Measurements from ENCODE around the gene RAB40C.
A peak's percentile ranks its signal among the peaks of the same experiment; 100 is the strongest.

The RAB40C gene

GRCh38 chr16:559411-560203 lies 30.3 kb upstream of the RAB40C start:
- DNase-seq, result no peak

- DNase-seq, result no peak
Observed at GRCh38 chr16:560204-560700, 29.6 kb upstream of the RAB40C start, which contains the start of gene PRR35. Gene PRR35, plus strand, starts transcription at chr16:560394. Its CDS starts 2,901 bp downstream, at chr16:563295.

GRCh38 chr16:560701-561412 lies 29.0 kb upstream of the RAB40C start:
- DNase-seq, result no peak

GRCh38 chr16:561413-561794 lies 28.5 kb upstream of the RAB40C start:
- no peak for DNase-seq

- no peak for DNase-seq
Observed at GRCh38 chr16:561957-562938, 27.6 kb upstream of the RAB40C start.

GRCh38 chr16:563072-563644 lies 26.7 kb upstream of the RAB40C start:
- DNase-seq, result no peak

GRCh38 chr16:564690-565418 lies 25.0 kb upstream of the RAB40C start:
- no peak for DNase-seq

- DNase-seq, result no peak
Observed at GRCh38 chr16:565419-566330, 24.2 kb upstream of the RAB40C start.

- DNase-seq, result peak; percentile 63
Observed at GRCh38 chr16:566475-567372, 23.1 kb upstream of the RAB40C start, which contains the start of gene NHLRC4. Gene NHLRC4, plus strand, starts transcription at chr16:567005. Its CDS starts 1,043 bp downstream, at chr16:568048.

GRCh38 chr16:567373-568256 lies 22.3 kb upstream of the RAB40C start:
- DNase-seq, result no peak

- DNase-seq, result no peak
Observed at GRCh38 chr16:568401-569258, 21.2 kb upstream of the RAB40C start.

GRCh38 chr16:569445-570254 lies 20.2 kb upstream of the RAB40C start, which contains the start of gene PIGQ:
Gene PIGQ, plus strand, starts transcription at chr16:569968. Its CDS starts 4,107 bp downstream, at chr16:574075.
- DNase-seq, result peak; percentile 75

- no peak for DNase-seq
Observed at GRCh38 chr16:572865-573650, 16.8 kb upstream of the RAB40C start.

- no peak for DNase-seq
Observed at GRCh38 chr16:574021-574760, 15.7 kb upstream of the RAB40C start.
